GM13976 (cell line): ENCODE measurements around the gene ACSF3.

Experiments used
- DNase-seq: peaks from one replicate; pipeline ENCODE4 v3.0.0; 2012; ENCODE audit warnings: low spot score
- CTCF ChIP-seq: IDR thresholded peaks from 2 replicates; pipeline ENCODE4 v1.5.1; 2012; ENCODE audit warnings: borderline replicate concordance, mild to moderate bottlenecking; ENCODE audit not compliant: insufficient read depth; ENCODE audit errors: extremely low read depth, missing control alignments, control extremely low read depth
- in situ Hi-C: fragments of 300-500 bp; cut with MboI; formaldehyde crosslinking; loops from one replicate; pipeline ENCODE4 v1.12.0; 2022; ENCODE audit warnings: low sequenced_read_pairs, mixed read lengths, inconsistent platforms; ENCODE audit not compliant: unreplicated experiment

The ACSF3 gene

GRCh38 chr16:89138843-89139520 is 45.3 kb downstream of the ACSF3 start:
- in situ Hi-C loops = no loop called here
- no peak for DNase-seq
- no peak for TF ChIP-seq CTCF

- DNase-seq = no peak
- no peak for TF ChIP-seq CTCF
- in situ Hi-C loops = no loop called here
These were observed 46.3 kb downstream of the ACSF3 start for GRCh38 chr16:89139907-89140361.

- in situ Hi-C loops = no loop called here
- TF ChIP-seq CTCF = no peak
- DNase-seq = no peak
These were observed 46.7 kb downstream of the ACSF3 start for GRCh38 chr16:89140401-89140800.

GRCh38 chr16:89140981-89141883 is 47.6 kb downstream of the ACSF3 start:
- no peak for DNase-seq
- in situ Hi-C loops = no loop called here
- TF ChIP-seq CTCF = no peak

- TF ChIP-seq CTCF = no peak
- DNase-seq = no peak
- in situ Hi-C loops = no loop called here
These were observed 48.2 kb downstream of the ACSF3 start for GRCh38 chr16:89141884-89142267.

GRCh38 chr16:89142474-89143195 is 49.0 kb downstream of the ACSF3 start:
- no peak for DNase-seq
- in situ Hi-C loops = no loop called here
- TF ChIP-seq CTCF = no peak
